HG02623 (cell line): Measurements from ENCODE around the gene R3HDM4.
A peak's percentile ranks its signal among the peaks of the same experiment; 100 is the strongest.

Experiments
- ATAC-seq: cut with Tn5 transposase; IDR thresholded peaks from one replicate; pipeline ENCODE4 v1.9.1; 2021; ENCODE audit warnings: moderate library complexity; ENCODE audit not compliant: unreplicated experiment

R3HDM4 gene

GRCh38 chr19:932648-933552, 19.9 kb upstream of the R3HDM4 start:
- no peak for ATAC-seq

DNA sequence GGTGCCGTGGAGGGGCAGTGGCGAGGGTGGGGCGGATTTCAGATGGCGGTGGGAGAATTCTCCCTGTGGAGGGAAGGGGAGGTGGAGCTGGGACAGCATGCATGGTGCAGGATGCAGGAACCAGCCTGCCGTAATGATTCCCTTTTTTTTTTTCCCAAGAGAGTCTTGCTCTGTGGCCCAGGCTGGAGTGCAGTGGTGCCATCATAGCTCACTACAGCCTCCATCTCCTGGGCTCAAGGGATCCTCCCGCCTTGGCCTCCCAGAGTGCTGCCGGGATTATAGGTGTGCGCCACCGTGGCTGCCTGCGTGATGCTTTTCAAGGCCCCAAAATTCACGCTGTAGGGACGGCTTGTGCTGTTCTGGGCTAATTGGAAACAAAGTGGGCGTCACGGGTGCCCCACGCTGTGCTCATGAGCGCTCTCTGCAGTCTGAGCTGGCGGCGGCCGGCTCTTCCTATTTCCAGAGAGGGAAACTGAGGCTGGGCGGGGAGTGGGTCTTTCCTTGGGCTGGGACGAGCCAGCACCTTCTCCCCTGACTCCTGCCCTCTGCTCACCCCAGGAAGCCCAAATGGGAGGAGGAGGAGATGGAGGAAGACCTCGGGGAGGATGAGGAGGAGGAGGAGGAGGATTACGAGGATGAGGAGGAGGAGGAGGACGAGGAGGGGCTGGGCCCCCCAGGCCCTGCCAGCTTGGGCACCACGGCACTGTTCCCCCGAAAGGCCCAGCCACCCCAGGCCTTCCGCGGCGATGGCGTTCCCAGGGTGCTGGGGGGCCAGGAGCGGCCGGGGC, 19.0 kb upstream of the R3HDM4 start:
- no peak for ATAC-seq

GRCh38 chr19:929891-930258, 16.9 kb upstream of the R3HDM4 start:
- no peak for ATAC-seq

- ATAC-seq = no peak
These were observed 16.3 kb upstream of the R3HDM4 start for GRCh38 chr19:929203-929890.

GRCh38 chr19:928471-929202, 15.6 kb upstream of the R3HDM4 start:
- no peak for ATAC-seq

GRCh38 chr19:927780-928401, 14.9 kb upstream of the R3HDM4 start:
- no peak for ATAC-seq

GRCh38 chr19:927351-927779, 14.3 kb upstream of the R3HDM4 start:
- ATAC-seq = no peak

GRCh38 chr19:926589-927350, 13.8 kb upstream of the R3HDM4 start:
- ATAC-seq = no peak

- no peak for ATAC-seq
These were observed 13.2 kb upstream of the R3HDM4 start for GRCh38 chr19:926323-926588.

- ATAC-seq = peak; percentile 45
These were observed 12.7 kb upstream of the R3HDM4 start, which contains the start of gene ARID3A for GRCh38 chr19:925526-926322. Gene ARID3A, plus strand, starts transcription at chr19:926035. Its CDS starts 3,494 bp downstream, at chr19:929529.

DNA sequence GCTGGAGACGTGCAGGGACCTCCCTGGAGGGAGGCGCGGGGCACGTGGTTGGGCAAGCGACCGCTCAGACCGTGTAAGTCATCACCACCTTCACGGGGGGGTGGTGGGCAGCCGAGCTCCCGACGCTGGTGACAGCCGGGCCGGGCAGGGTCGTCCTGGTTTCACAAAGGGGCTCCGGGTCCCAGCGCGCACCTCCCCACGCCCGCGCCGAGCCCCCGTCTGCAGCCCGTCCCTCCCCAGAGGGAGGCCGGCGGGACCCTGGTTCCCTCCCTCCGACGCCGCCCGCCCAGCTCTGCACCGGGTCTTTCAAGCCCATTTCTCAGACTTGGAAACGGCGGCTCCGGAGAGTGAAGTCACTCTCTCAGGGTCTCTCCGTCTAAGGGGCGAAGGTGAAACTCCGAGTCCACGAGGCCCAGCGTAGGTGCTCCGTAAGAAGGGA, 12.1 kb upstream of the R3HDM4 start:
- peak; percentile 31 for ATAC-seq

- ATAC-seq = no peak
These were observed 11.6 kb upstream of the R3HDM4 start for GRCh38 chr19:924553-925086.

- no peak for ATAC-seq
These were observed 7.2 kb upstream of the R3HDM4 start for GRCh38 chr19:920051-920864.

GRCh38 chr19:919199-920050, 6.4 kb upstream of the R3HDM4 start:
- no peak for ATAC-seq

DNA sequence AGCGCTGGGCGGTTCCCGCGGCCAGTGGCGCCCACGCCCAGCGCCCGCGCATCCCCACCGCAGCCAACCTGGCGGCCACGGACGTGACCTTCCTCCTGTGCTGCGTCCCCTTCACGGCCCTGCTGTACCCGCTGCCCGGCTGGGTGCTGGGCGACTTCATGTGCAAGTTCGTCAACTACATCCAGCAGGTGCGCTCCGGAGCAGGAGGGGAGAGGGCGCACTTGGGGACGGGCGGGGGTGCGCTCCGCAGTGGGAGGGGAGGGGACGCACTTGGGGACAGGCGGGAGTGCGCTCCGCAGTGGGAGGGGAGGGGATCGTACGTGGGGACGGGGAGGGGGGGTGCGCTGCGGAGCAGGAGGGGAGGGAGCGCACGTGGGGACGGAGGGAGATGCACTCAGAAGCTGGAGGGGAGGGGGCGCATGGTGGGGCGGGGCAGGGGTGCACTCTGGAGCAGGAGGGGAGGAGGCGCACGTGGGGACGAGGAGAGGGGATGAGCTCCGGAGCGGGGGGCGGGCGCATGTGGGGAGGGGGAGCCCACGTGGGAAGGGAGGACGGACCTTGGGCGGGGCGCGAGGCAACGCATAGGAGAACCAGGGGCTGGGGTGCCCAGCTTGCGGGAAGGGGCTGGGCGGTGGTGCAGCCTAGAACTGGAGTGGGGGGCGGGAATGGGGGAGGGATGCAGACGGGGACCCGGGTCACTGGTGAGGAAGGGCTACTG, 5.6 kb upstream of the R3HDM4 start:
- ATAC-seq = no peak

- no peak for ATAC-seq
These were observed 5.1 kb upstream of the R3HDM4 start for GRCh38 chr19:918152-918437.
